HG03066 (cell line): Measurements from ENCODE around the gene LETM1.

Experiments
- ATAC-seq: cut with Tn5 transposase; IDR thresholded peaks from one replicate; pipeline ENCODE4 v1.9.1; 2021; ENCODE audit warnings: low read depth; ENCODE audit not compliant: unreplicated experiment

LETM1 gene

GRCh38 chr4:1856071-1856942, at the start of gene LETM1:
Gene LETM1 (minus strand): TSS chr4:1856156. CDS start chr4:1855950, 206 bp downstream.
- ATAC-seq: peak; percentile 79

DNA sequence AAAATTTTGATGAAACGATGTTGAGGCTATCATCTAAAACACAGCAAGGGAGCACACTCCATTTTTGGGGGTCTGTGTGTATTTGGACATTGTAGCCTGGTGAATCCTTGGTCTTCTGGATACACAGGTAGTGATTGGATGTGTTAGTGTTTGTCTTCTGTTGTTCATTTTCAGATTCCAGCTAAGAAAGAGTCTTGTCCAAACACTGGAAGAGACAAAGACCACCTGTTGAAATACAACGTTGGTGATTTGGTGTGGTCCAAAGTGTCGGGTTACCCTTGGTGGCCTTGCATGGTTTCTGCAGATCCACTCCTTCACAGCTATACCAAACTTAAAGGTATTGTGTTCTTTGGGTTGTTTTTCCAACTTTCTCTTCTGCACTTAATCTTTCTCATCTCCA, 48.1 kb upstream of the LETM1 start:
- ATAC-seq: no peak

DNA sequence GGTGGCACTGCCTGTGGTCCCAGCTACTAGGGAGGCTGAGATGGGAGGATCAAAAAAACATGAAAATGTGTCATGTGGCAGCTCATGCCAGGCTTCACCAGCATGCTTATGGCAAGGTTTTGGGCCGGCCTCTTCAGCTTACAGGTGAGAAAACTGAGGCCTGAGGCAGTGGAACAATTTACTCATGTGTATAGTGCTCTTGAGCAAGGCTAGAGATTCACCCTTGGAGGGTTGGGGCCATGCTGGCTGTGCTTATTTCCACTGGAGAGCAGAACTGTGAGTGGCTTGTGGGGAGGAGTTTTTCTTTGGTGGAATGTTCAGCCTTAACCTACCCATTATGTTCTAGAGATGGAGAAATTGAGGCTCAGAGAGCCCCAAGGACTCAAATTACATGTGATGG, 47.1 kb upstream of the LETM1 start:
- ATAC-seq: no peak

DNA sequence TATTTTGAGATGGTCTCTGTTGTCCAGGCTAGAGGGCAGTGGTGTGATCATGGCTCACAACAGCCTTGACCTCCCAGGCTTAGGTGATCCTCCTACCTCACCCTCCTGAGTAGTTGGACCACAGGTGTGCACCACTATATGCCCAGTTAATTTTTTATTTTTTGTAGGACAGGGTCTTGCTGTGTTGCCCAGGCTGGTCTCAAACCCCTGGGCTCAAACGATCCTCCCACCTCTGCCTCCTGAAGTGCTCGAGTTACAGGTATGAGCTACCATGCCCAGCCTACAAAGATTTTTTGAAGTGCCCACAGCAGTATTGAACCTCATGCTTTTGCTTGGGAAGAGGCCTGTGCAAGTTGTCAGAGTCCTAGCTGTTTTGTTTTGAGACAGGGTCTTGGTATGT, 46.3 kb upstream of the LETM1 start:
- ATAC-seq: no peak

- ATAC-seq: no peak
Measured at GRCh38 chr4:1901127-1901526, 45.2 kb upstream of the LETM1 start.

DNA sequence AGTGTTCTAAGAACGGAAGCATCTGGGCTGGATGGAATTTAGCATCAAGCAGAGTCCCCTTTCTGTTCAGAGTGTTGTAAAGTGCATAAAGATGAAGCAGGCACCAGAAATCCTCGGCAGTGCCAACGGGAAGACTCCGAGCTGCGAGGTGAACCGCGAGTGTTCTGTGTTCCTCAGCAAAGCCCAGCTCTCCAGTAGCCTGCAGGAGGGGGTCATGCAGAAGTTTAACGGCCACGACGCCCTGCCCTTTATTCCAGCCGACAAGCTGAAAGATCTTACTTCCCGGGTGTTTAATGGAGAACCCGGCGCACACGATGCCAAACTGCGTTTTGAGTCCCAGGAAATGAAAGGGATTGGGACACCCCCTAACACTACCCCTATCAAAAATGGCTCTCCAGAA, 44.7 kb upstream of the LETM1 start:
- no peak for ATAC-seq

- no peak for ATAC-seq
Measured at GRCh38 chr4:1900087-1900433, 44.1 kb upstream of the LETM1 start.

DNA sequence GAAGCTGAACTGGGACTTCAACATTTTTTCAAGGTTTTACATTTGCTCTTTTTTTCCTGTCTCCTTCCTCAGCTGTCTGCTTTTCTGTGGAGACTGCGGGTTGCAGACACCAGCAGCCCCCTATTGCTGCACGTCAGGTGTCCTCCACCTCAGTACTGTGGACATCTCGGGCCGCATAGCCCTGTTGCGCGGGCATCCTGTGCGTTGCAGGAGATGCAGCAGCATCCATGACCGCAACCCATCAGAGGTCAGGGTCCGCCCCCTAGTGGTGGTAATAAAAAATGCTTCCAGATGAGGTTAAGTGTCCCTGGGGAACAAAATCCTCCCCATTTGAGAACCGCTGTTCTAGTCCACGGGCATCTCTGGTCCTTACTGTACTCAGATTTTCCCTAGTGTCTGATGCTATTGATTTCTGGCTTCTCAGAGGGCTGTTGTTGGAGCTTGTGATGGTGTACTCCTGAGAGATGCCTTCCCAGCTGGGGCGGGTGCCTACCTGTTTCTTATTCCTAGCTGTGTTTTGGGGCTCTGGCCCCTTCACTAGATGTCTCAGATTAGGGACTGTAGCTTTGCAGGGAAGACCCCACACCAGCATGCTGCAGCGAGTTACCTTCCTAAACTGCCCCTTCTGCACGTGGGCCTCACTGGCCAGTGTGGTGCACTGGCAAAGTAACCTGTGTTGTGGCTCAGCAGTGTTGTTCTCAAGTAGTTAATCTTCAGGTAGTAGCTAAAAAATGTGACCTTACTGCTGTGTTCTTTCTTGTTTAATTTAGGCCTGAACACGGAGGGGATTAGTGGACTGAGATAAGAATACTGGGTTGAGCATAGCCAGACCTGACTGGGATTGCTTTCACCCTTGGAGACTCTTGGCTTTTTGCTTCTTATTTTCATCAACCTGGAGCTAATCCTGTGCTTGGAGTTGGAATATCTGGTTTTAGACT, 43.5 kb upstream of the LETM1 start:
- ATAC-seq: peak; percentile 72

DNA sequence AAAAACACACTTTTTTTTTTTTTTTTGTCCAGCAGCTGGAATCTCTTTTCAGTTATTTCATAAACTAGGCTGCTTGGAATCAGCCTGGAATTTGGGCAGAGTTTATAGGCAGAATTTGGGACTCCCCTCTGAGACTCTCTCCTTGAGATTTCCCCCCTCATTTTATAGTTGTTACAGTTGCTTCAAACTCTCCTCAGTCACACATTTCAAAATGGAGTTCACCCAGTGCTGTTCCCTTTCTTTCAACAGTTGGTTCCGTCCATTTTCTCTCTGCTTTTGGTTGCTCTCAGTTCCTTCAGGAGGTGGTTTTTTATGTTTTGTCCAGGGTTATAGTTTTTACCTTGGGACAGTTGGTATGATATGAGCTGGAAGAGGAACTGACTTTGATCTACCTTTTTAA, 42.7 kb upstream of the LETM1 start:
- no peak for ATAC-seq

GRCh38 chr4:1898007-1898406, 42.1 kb upstream of the LETM1 start:
- ATAC-seq: no peak

DNA sequence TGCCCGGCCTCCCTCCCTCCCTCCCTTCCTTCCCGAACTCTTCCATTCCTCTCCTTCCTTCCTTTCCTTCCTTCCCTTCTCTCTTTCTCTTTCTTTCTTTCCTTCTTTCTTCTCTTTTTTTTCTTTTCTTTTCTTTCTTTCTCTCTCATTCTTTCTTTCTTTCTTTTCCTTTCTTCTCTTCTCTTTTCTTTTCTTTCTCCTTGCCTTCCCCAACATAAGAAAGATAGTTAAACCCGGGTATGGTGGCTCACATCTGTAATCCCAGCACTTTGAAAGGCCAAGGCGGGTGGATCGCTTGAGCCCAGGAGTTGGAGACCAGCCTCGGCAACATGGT, 40.7 kb upstream of the LETM1 start:
- no peak for ATAC-seq

DNA sequence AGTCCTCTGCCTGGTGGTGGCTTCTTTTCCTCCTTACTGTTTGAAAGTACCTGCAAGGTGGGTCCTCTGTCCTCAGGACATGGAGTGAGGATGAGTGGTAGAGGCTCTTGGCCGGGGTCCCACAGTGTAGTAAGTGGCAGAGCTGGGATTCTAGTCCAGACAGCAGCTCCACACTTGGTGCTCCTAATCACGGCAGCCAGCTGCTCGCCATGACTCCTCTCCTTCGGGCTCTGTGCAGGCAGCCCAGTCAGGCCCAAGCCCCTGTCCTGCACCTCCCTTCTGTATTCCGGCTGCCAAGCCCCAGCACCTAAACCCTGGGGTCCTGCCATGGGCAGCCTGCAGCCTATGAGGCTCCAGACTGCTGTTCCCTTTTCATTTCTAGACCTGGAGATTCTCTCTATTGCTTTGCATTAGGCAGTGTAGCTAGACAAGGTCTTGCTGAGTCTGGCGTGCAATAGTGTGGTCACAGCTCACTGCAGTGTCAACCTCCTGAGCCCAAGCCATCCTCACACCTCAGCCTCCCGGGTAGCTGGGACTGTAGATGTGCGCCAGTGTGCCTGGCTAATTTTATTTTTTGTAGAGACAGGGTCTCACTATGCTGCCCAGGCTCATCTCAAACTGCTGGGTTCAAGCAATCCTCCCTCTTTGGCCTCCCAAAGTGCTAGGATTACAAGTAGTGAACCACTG, 40.2 kb upstream of the LETM1 start:
- ATAC-seq: no peak

GRCh38 chr4:1890979-1891570, 35.1 kb upstream of the LETM1 start:
- no peak for ATAC-seq

DNA sequence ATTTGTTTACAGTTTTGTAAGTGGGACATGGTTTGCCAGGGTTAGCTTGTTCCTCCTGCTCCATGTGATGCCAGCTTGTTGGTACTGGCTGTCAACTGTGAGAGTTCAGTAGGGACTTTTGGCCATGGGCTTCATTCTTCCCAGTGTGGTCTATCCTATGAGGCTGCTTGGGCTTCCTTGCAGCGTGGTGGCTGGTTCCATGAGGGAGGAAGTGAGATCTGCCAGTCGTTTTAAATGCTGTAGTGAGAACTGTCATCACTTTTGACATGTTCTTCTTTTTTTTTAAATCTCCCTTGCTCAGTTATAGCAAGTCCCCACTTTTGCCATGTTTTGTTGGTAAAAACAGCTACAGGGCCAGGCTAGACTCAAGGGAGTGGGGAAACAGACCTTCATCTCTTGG, 31.1 kb upstream of the LETM1 start:
- ATAC-seq: no peak

DNA sequence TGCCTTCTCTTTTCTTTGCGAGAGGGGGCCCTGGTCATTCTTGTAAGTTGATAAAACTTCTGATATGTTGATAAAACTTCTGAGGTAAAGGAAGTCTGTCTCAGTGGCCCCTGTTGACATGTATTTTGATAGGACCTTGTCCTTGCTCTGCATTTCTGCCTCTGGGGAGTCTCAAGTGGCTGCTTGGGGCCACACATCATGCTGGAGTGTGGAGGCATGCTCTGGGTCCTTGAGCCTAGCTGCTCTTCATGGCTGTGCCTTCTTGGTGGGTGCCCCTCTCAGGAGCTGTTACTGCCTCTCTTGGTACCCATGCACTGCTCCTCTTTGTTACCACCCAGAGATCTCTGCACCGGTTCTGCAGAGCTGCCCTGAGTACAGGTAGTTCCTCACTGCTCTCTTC, 29.5 kb upstream of the LETM1 start:
- ATAC-seq: no peak

DNA sequence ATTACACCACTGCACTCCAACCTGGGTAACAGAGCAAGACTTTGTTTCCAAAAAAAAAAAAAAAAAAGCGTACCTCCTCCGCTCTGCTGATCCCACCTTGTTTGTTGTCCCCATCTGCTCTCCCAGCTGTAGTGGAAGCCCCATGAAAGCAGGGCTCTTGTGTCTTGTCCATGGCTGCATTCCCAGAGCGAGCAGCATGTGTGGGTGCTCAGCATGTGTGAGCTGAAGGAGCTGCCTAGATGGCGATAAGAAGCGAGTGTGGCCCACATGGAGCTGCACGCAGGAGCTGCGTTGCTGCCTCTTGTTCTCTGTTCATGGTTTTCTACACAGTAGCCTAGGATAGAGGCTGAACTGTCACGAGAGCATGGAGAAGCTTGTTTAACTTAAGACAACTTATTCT, 27.6 kb upstream of the LETM1 start:
- no peak for ATAC-seq

- no peak for ATAC-seq
Measured at GRCh38 chr4:1882850-1883271, 26.9 kb upstream of the LETM1 start.

- ATAC-seq: no peak
Measured at GRCh38 chr4:1880332-1880731, 24.4 kb upstream of the LETM1 start.

DNA sequence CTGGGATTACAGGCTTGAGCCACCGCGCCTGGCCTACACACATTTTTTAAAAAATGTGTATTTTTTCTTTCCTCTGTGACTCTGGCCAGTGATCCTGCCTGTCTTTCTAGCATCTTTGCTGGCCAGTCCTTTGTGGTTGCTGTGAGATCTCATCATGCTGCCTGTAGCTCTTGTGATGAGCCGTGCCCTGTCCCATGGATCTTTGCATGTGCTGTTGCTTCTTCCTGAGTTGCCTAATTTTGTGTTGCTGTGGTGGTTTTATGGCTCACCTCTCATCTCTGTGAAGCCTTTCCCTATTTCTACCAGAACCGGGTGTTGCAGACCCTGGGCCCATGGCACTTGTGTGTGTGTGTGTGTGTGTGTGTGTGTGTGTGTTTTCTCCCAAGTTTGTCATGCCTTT, 23.5 kb upstream of the LETM1 start:
- ATAC-seq: no peak

DNA sequence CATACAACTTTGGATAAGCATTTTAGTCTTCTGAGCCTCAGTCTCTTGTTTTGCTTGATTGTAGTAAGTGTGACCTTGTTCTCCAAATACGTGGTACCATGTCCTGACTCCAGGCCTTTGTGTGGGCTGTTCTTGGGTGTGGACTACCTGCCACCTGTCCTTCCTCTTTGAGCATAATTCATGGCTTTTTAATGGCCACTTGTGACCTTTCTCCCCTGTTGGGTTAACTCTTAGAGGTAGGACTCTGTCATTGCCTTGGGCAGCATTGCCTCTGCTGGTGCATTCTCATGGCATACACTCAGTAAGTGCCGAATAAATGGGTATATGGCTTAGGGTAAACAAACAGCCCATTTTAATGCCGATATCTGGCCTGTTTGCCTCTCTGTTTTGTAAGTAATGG, 18.2 kb upstream of the LETM1 start:
- ATAC-seq: no peak

- ATAC-seq: no peak
Measured at GRCh38 chr4:1873776-1874175, 17.8 kb upstream of the LETM1 start.
